ENCODE data around the gene DPF1. TPM values are rescaled to one million over a fixed set of nuclear protein-coding genes. Genes with fewer than 3 reads are reported as not detected.

Gene DPF1
- total RNA-seq, 1 experiment from 2014 or later: 7.5 TPM

DNA sequence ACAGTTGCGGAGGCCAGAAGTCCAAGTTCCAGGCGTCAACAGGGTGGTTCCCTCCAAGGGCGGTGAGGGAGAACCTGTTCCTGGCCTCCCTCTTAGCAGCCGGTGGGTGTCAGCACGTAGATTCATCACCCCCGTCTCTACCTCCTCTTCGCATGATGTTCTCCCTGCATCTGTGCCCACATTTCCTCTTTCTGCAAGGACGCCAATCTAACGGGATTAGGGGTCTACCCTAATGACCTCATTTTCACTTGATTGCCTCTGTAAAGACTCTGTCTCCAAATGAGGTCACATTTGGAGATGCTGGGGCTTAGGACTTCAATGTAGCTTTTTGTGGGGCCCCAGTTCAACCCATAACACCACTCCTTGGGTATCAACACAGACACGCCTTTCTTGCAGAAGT lies 38.5 kb downstream of the DPF1 start:
- intact Hi-C loops (cut with micrococcal nuclease; ENCODE audit: unreplicated experiment) (no loop called here), in situ Hi-C loops (cut with HindIII; ENCODE audit: low pct_unique_long_range_greater_than_20kb, low sequenced_read_pairs) (no loop called here)
- Histone ChIP-seq H3K27ac (ENCODE audit: low read length) (no peak overlapping the region), H3K9me3 (ENCODE audit: control insufficient read depth, insufficient read depth, low read depth, low read length) (no peaks in the 10 kb centered on the region), H3K4me1 (ENCODE audit: control insufficient read depth, insufficient read depth, low read length) (no peaks in the 10 kb centered on the region), H3K4me3 (ENCODE audit: low read depth in 2 of 2, low read length in 2 of 2) (no peak overlapping the region), H3K27me3 (ENCODE audit: control insufficient read depth, insufficient read depth, low read length) (no peaks in the 10 kb centered on the region), H3K36me3 (ENCODE audit: control insufficient read depth, insufficient read depth, low read length) (no peaks in the 10 kb centered on the region)
- no peak for DNase-seq (ENCODE audit: low read depth, low spot score)
- BruUV-seq (replicated peaks): no TSS peak
- POLR2A ChIA-PET: no interaction called here
- TF ChIP-seq, protein P1, sequence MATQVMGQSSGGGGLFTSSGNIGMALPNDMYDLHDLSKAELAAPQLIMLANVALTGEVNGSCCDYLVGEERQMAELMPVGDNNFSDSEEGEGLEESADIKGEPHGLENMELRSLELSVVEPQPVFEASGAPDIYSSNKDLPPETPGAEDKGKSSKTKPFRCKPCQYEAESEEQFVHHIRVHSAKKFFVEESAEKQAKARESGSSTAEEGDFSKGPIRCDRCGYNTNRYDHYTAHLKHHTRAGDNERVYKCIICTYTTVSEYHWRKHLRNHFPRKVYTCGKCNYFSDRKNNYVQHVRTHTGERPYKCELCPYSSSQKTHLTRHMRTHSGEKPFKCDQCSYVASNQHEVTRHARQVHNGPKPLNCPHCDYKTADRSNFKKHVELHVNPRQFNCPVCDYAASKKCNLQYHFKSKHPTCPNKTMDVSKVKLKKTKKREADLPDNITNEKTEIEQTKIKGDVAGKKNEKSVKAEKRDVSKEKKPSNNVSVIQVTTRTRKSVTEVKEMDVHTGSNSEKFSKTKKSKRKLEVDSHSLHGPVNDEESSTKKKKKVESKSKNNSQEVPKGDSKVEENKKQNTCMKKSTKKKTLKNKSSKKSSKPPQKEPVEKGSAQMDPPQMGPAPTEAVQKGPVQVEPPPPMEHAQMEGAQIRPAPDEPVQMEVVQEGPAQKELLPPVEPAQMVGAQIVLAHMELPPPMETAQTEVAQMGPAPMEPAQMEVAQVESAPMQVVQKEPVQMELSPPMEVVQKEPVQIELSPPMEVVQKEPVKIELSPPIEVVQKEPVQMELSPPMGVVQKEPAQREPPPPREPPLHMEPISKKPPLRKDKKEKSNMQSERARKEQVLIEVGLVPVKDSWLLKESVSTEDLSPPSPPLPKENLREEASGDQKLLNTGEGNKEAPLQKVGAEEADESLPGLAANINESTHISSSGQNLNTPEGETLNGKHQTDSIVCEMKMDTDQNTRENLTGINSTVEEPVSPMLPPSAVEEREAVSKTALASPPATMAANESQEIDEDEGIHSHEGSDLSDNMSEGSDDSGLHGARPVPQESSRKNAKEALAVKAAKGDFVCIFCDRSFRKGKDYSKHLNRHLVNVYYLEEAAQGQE (IDR thresholded peaks at IDR 0.05; ENCODE audit: insufficient read depth in 1 of 2, low read depth in 2 of 2, low read length in 1 of 2): no peak
- TF ChIP-seq POLR2AphosphoS5 (IDR thresholded peaks at IDR 0.05; ENCODE audit: low read depth, low read length) (no peak), TCF7L2 (IDR thresholded peaks at IDR 0.05; ENCODE audit: low read depth, low read length) (no peak), SIN3A (IDR thresholded peaks at IDR 0.05; ENCODE audit: borderline replicate concordance, insufficient read depth, low read depth, low read length) (no peak)
- TF ChIP-seq, protein P2, sequence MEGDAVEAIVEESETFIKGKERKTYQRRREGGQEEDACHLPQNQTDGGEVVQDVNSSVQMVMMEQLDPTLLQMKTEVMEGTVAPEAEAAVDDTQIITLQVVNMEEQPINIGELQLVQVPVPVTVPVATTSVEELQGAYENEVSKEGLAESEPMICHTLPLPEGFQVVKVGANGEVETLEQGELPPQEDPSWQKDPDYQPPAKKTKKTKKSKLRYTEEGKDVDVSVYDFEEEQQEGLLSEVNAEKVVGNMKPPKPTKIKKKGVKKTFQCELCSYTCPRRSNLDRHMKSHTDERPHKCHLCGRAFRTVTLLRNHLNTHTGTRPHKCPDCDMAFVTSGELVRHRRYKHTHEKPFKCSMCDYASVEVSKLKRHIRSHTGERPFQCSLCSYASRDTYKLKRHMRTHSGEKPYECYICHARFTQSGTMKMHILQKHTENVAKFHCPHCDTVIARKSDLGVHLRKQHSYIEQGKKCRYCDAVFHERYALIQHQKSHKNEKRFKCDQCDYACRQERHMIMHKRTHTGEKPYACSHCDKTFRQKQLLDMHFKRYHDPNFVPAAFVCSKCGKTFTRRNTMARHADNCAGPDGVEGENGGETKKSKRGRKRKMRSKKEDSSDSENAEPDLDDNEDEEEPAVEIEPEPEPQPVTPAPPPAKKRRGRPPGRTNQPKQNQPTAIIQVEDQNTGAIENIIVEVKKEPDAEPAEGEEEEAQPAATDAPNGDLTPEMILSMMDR (IDR thresholded peaks at IDR 0.05): no peak
- ATAC-seq: no peak
- CTCF ChIA-PET: interaction anchor here (0.9 kb wide), 1 partner anchor 43 kb away, joined by 3 read pairs; no protein-coding TSS in a partner anchor

DNA sequence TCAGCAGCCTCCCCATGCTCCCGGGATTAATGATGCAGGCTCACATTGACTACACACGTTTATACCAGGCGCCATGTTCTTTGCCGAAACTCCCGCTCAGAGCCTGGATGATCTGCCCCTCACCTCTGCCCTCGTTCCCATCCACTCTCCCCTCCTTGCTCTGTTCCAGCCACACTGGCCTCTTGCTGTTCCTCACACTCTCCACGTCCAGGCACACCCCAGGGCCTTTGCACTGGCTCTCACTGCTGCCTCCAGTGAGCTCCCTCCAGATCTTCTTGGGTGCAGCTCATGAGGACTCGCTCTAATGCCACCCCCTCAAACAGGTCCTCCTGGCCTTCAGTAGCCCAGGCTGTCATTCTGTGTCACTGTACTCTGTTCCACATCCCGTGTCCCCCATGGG lies 39.2 kb downstream of the DPF1 start:
- H3K4me3 ChIP-seq (ENCODE audit: low read depth in 2 of 2, low read length in 2 of 2): no peak overlapping the region
- no peaks in the 10 kb centered on the region for H3K9me3 ChIP-seq (ENCODE audit: control insufficient read depth, insufficient read depth, low read depth, low read length)
- H3K4me1 ChIP-seq (ENCODE audit: control insufficient read depth, insufficient read depth, low read length): no peaks in the 10 kb centered on the region
- H3K27ac ChIP-seq (ENCODE audit: low read length): no peak overlapping the region
- no peaks in the 10 kb centered on the region for H3K36me3 ChIP-seq (ENCODE audit: control insufficient read depth, insufficient read depth, low read length)
- in situ Hi-C loops (cut with HindIII; ENCODE audit: low pct_unique_long_range_greater_than_20kb, low sequenced_read_pairs) (no loop called here), intact Hi-C loops (cut with micrococcal nuclease; ENCODE audit: unreplicated experiment) (no loop called here)
- TF ChIP-seq, protein P1 (IDR thresholded peaks at IDR 0.05; ENCODE audit: insufficient read depth in 1 of 2, low read depth in 2 of 2, low read length in 1 of 2): no peak
- TF ChIP-seq POLR2AphosphoS5 (IDR thresholded peaks at IDR 0.05; ENCODE audit: low read depth, low read length) (no peak), TCF7L2 (IDR thresholded peaks at IDR 0.05; ENCODE audit: low read depth, low read length) (no peak), SIN3A (IDR thresholded peaks at IDR 0.05; ENCODE audit: borderline replicate concordance, insufficient read depth, low read depth, low read length) (no peak)
- TF ChIP-seq, protein P2 (IDR thresholded peaks at IDR 0.05): no peak
- POLR2A ChIA-PET: no interaction called here
- CTCF ChIA-PET: interaction anchor here (0.9 kb wide), 1 partner anchor 43 kb away, joined by 3 read pairs; no protein-coding TSS in a partner anchor
- no TSS peak for BruUV-seq (replicated peaks)
- DNase-seq (ENCODE audit: low read depth, low spot score): no peak
- no peaks in the 10 kb centered on the region for H3K27me3 ChIP-seq (ENCODE audit: control insufficient read depth, insufficient read depth, low read length)
- ATAC-seq: 0 out of 2 replicates have a peak, but pooled peaks have one; percentile 34

All from Panc1 (cell line).